HCT116 (cell line): ENCODE measurements around the gene HPCAL4. TPM values are rescaled to one million over a fixed set of nuclear protein-coding genes. Genes with fewer than 3 reads are reported as not detected.

Source experiments
- ATAC-seq: fragments of 200-7000 bp; cut with Tn5 transposase; 2 replicates; pipeline ENCODE4 v1.9.1; 2020; ENCODE audit warnings: mild to moderate bottlenecking, moderate library complexity
- BruUV-seq: library from RNA; stranded (reverse); fragments of 400-500 nt; replicated peaks from 2 replicates; lab custom pipeline; 2021; lab: Mats Ljungman, UMichigan
- CTCF ChIA-PET: fragments of 300-600 bp; sonication (Branson Sonifier 250); formaldehyde crosslinking; loops from one replicate; lab custom pipeline; 2021; ENCODE audit warnings: antibody characterized with exemption; lab: Charles Lee
- POLR2A ChIA-PET: fragments of 300-600, 350-600 bp; sonication (Branson Sonifier 250); formaldehyde crosslinking; loops from one replicate; lab custom pipeline; 2021; ENCODE audit warnings: antibody characterized with exemption; lab: Charles Lee
- RAD21 ChIA-PET, 2 experiments: fragments of 300-600 bp; sonication (Branson Sonifier 250); formaldehyde crosslinking; loops; one replicate each; lab custom pipeline; 2023; ENCODE audit warnings: low total read pairs in 2 of 2; ENCODE audit not compliant: uncharacterized antibody in 2 of 2, unreplicated experiment in 2 of 2, low non-redundant PET in 1 of 2; lab: Charles Lee
- DNase-seq: peaks from one replicate; pipeline ENCODE4 v3.0.0-alpha.2; 2010; ENCODE audit warnings: low read depth, low spot score
- H2AFZ ChIP-seq: fragments of 200-600 bp; shearing (Covaris generic), sonication (generic); 2 replicates; pipeline ENCODE4 v1.6.1; 2017; ENCODE audit warnings: low read depth, mixed run types, mixed read lengths, antibody characterized with exemption, low read length; ENCODE audit not compliant: poor library complexity, severe bottlenecking
- H3K27ac ChIP-seq: 2 replicates; pipeline ENCODE4 v1.5.1; 2012; ENCODE audit warnings: low read depth, low read length
- H3K27me3 ChIP-seq: fragments of 200-600 bp; sonication (generic); 2 replicates; pipeline ENCODE4 v1.6.1; 2016; ENCODE audit warnings: mixed run types, low read length, mixed read lengths; ENCODE audit not compliant: insufficient read depth
- H3K36me3 ChIP-seq, 2 experiments: fragments of 200-500 bp in 1 of 2; fragments of 200-600 bp in 1 of 2; sonication (Bioruptor generic) in 1 of 2; sonication (generic) in 1 of 2; 2 replicates each; pipeline versions ENCODE4 v1.5.1 to v1.6.1; 2014 to 2016; ENCODE audit warnings: low read length in 2 of 2, inconsistent platforms in 1 of 2, mixed read lengths in 1 of 2, mixed run types in 1 of 2; ENCODE audit not compliant: insufficient read depth in 2 of 2, control insufficient read depth in 1 of 2
- H3K4me1 ChIP-seq, 2 experiments: fragments of 200-600 bp in 1 of 2; sonication (generic) in 1 of 2; 2 replicates each; pipeline versions ENCODE4 v1.5.1 to v1.6.1; 2012 to 2017; ENCODE audit warnings: low read length in 2 of 2, inconsistent platforms in 1 of 2, mild to moderate bottlenecking in 1 of 2, mixed read lengths in 1 of 2, mixed run types in 1 of 2, moderate library complexity in 1 of 2; ENCODE audit not compliant: insufficient read depth in 2 of 2, control insufficient read depth in 1 of 2
- H3K4me2 ChIP-seq: fragments of 200-600 bp; sonication (generic); 2 replicates; pipeline ENCODE4 v1.6.1; 2017; ENCODE audit warnings: mixed run types, low read length, mixed read lengths
- H3K4me3 ChIP-seq, 2 experiments: fragments of 200-600 bp in 1 of 2; sonication (generic) in 1 of 2; replicated peaks in 1 of 2; 2 replicates each; pipeline ENCODE4 v1.5.1; 2011 to 2016; ENCODE audit warnings: low read length in 2 of 2, control low read depth in 1 of 2, low read depth in 1 of 2, mild to moderate bottlenecking in 1 of 2, mixed read lengths in 1 of 2, mixed run types in 1 of 2
- H3K79me2 ChIP-seq: fragments of 200-600 bp; sonication (generic); 2 replicates; pipeline ENCODE4 v1.6.1; 2017; ENCODE audit warnings: mild to moderate bottlenecking, mixed run types, low read length, moderate library complexity, mixed read lengths; ENCODE audit not compliant: insufficient read depth
- H3K9ac ChIP-seq: fragments of 200-600 bp; sonication (generic); 2 replicates; pipeline ENCODE4 v1.6.1; 2016; ENCODE audit warnings: low read length, mixed read lengths
- H3K9me2 ChIP-seq: fragments of 200-600 bp; sonication (generic), shearing (Covaris generic); 2 replicates; pipeline ENCODE4 v1.6.1; 2017; ENCODE audit warnings: mixed run types, mild to moderate bottlenecking, moderate library complexity; ENCODE audit not compliant: insufficient read depth
- H3K9me3 ChIP-seq, 2 experiments: fragments of 200-500 bp in 1 of 2; fragments of 200-600 bp in 1 of 2; sonication (Bioruptor generic) in 1 of 2; sonication (generic) in 1 of 2; 2 replicates each; pipeline ENCODE4 v1.6.1; 2014 to 2017; ENCODE audit warnings: low read length in 2 of 2, mixed read lengths in 2 of 2, inconsistent platforms in 1 of 2, low read depth in 1 of 2, mild to moderate bottlenecking in 1 of 2, mixed run types in 1 of 2, moderate library complexity in 1 of 2; ENCODE audit not compliant: control insufficient read depth in 1 of 2, insufficient read depth in 1 of 2
- H4K20me1 ChIP-seq: fragments of 200-600 bp; sonication (generic), shearing (Covaris generic); 2 replicates; pipeline ENCODE4 v1.6.1; 2017; ENCODE audit warnings: mixed run types, mild to moderate bottlenecking, moderate library complexity; ENCODE audit not compliant: insufficient read depth
- ATF3 ChIP-seq: IDR thresholded peaks from 2 replicates; pipeline ENCODE4 v1.6.1; 2012
- ELF1 ChIP-seq: IDR thresholded peaks from 2 replicates; pipeline ENCODE4 v1.6.1; 2012; ENCODE audit warnings: low read depth, borderline replicate concordance
- YY1 ChIP-seq: IDR thresholded peaks from 2 replicates; pipeline ENCODE4 v1.6.1; 2011; ENCODE audit warnings: low read length, low read depth, moderate library complexity, mild to moderate bottlenecking; ENCODE audit not compliant: insufficient replicate concordance; ENCODE audit errors: extremely low read depth
- ZFX ChIP-seq: fragments of 450-650 bp; IDR thresholded peaks from 2 replicates; pipeline ENCODE4 v1.6.1; 2017
- intact Hi-C: fragments of 100-400 bp; cut with micrococcal nuclease; formaldehyde crosslinking; loops from 2 replicates; pipeline ENCODE4 v1.10.0; 2022
- total RNA-seq: library from RNA; stranded (reverse); gene quantifications from one replicate; pipeline ENCODE4 v1.2.1, GENCODE V29; 2021; ENCODE audit not compliant: unreplicated experiment
- TF ChIP-seq, protein P1 (sequence below): IDR thresholded peaks from 2 replicates; pipeline ENCODE4 v1.6.1; 2012; ENCODE audit warnings: low read depth
- TF ChIP-seq, protein P2 (sequence below), 3 experiments: fragments of 200-600 bp in 1 of 3; sonication (generic) in 1 of 3; IDR thresholded peaks in 2 of 3; conservative IDR thresholded peaks in 1 of 3; 2 replicates each; pipeline ENCODE4 v1.5.1; 2012 to 2017; ENCODE audit warnings: low read depth in 2 of 3, low read length in 2 of 3, antibody characterized with exemption in 1 of 3, borderline replicate concordance in 1 of 3, control low read depth in 1 of 3, mild to moderate bottlenecking in 1 of 3, mixed read lengths in 1 of 3, mixed run types in 1 of 3, moderate library complexity in 1 of 3; ENCODE audit not compliant: insufficient read depth in 1 of 3

HPCAL4 gene
- total RNA-seq, 1 experiment from 2014 or later: 5.2 TPM

GRCh38 chr1:39729030-39729429 lies 37.8 kb upstream of the HPCAL4 start:
- Histone ChIP-seq H3K9me2 (no peaks in the 10 kb centered on the region), H3K4me1 (no peaks in the 10 kb centered on the region), H2AFZ (no peak overlapping the region), H3K4me2 (no peak overlapping the region), H3K4me3 (no peak overlapping the region), H3K27me3 (peaks cover 28% of the 10 kb centered on the region), H4K20me1 (no peaks in the 10 kb centered on the region), H3K9me3 (no peaks in the 10 kb centered on the region), H3K79me2 (no peaks in the 10 kb centered on the region), H3K27ac (no peak overlapping the region), H3K36me3 (no peaks in the 10 kb centered on the region), H3K9ac (no peak overlapping the region)
- BruUV-seq: no TSS peak
- intact Hi-C loops: no loop called here
- ATAC-seq (no peak), DNase-seq (no peak)
- ChIA-PET RAD21 (no interaction called here), POLR2A (interaction anchor here (1.1 kb wide), 1 partner anchor 10 kb away, joined by 3 read pairs; the partner anchor contains the start of gene PPIE), CTCF (interaction anchor here (0.8 to 0.9 kb wide), 2 partner anchors 9 to 70 kb away, joined by 3 to 4 read pairs; no protein-coding TSS in a partner anchor)
- no peak for TF ChIP-seq ZFX
- no peak for TF ChIP-seq YY1
- TF ChIP-seq, protein P1, sequence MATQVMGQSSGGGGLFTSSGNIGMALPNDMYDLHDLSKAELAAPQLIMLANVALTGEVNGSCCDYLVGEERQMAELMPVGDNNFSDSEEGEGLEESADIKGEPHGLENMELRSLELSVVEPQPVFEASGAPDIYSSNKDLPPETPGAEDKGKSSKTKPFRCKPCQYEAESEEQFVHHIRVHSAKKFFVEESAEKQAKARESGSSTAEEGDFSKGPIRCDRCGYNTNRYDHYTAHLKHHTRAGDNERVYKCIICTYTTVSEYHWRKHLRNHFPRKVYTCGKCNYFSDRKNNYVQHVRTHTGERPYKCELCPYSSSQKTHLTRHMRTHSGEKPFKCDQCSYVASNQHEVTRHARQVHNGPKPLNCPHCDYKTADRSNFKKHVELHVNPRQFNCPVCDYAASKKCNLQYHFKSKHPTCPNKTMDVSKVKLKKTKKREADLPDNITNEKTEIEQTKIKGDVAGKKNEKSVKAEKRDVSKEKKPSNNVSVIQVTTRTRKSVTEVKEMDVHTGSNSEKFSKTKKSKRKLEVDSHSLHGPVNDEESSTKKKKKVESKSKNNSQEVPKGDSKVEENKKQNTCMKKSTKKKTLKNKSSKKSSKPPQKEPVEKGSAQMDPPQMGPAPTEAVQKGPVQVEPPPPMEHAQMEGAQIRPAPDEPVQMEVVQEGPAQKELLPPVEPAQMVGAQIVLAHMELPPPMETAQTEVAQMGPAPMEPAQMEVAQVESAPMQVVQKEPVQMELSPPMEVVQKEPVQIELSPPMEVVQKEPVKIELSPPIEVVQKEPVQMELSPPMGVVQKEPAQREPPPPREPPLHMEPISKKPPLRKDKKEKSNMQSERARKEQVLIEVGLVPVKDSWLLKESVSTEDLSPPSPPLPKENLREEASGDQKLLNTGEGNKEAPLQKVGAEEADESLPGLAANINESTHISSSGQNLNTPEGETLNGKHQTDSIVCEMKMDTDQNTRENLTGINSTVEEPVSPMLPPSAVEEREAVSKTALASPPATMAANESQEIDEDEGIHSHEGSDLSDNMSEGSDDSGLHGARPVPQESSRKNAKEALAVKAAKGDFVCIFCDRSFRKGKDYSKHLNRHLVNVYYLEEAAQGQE: no peak
- TF ChIP-seq, protein P2, sequence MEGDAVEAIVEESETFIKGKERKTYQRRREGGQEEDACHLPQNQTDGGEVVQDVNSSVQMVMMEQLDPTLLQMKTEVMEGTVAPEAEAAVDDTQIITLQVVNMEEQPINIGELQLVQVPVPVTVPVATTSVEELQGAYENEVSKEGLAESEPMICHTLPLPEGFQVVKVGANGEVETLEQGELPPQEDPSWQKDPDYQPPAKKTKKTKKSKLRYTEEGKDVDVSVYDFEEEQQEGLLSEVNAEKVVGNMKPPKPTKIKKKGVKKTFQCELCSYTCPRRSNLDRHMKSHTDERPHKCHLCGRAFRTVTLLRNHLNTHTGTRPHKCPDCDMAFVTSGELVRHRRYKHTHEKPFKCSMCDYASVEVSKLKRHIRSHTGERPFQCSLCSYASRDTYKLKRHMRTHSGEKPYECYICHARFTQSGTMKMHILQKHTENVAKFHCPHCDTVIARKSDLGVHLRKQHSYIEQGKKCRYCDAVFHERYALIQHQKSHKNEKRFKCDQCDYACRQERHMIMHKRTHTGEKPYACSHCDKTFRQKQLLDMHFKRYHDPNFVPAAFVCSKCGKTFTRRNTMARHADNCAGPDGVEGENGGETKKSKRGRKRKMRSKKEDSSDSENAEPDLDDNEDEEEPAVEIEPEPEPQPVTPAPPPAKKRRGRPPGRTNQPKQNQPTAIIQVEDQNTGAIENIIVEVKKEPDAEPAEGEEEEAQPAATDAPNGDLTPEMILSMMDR (IDR thresholded peaks at IDR 0.05 in 2 of 3, conservative IDR thresholded peaks at IDR 0.05 in 1 of 3; ENCODE audit: borderline replicate concordance in 1 of 3, insufficient read depth in 1 of 3, low read depth in 2 of 3, low read length in 2 of 3): no peak
- TF ChIP-seq ELF1: no peak
- no peak for TF ChIP-seq ATF3
